Measurements from ENCODE around the gene ATP2B2. TPM values are rescaled to one million over a fixed set of nuclear protein-coding genes. Genes with fewer than 3 reads are reported as not detected.

Gene ATP2B2
- total and polyA plus RNA-seq, 2 of the 8 experiments (the other 6 are each of a cell fraction or from before 2014, with no cell fraction given), result 0.14 to 1.2 TPM

DNA sequence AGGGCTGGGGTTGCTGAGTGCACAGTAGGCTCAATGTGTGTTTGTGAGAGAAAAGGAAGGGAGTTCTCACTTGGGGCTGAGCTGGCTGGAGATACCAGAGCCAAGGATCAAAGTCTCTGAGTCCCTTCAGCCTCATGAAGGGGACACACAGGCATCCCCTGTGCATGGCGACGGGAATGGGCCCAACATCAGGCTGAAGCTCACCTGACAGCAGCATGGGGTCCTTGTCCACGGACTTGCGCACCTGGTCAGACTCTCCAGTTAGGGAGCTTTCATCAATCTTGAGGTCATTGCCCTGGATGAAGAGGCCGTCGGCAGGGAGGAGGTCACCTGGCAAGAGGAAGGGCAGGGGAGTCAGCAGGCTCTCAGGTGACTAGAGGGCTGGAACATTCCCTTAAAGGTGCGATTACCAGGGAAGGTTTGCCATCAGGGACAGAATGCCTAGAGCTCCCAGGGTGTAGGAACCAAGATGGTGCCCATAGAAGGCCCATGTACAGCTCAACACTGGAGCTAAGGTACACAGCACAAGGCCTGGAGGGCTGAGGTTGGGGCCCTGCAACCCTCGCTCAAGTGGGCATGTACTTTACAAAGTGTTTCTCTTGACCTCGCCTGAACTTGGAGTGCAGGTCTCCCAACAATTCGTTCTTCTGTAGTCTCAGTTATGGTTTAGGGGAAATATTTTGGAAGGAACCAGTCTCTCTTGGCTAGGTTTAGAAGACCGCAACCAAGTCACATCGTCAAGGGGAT lies 104.5 kb downstream of the ATP2B2 start:
- FAIRE-seq, result no peak
- TF ChIP-seq GABPA (IDR thresholded peaks at IDR 0.05; ENCODE audit: borderline replicate concordance, insufficient read depth, low read length), result no peak
- TF ChIP-seq TAF1 (IDR thresholded peaks at IDR 0.05; ENCODE audit: low read depth, low read length), result no peak
- no peak for TF ChIP-seq SAP30 (IDR thresholded peaks at IDR 0.05; ENCODE audit: insufficient read depth, insufficient replicate concordance, low read length)
- no peak for TF ChIP-seq NRF1 (IDR thresholded peaks at IDR 0.05; ENCODE audit: low read depth, low read length)
- TF ChIP-seq, protein P1, sequence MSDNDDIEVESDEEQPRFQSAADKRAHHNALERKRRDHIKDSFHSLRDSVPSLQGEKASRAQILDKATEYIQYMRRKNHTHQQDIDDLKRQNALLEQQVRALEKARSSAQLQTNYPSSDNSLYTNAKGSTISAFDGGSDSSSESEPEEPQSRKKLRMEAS (IDR thresholded peaks at IDR 0.05), result no peak
- no peak for TF ChIP-seq TCF12 (IDR thresholded peaks at IDR 0.05; ENCODE audit: low read depth, low read length)
- no peak for TF ChIP-seq PHF8 (conservative IDR thresholded peaks at IDR 0.05; ENCODE audit: low read depth, low read length)
- no peak for TF ChIP-seq RFX5 (IDR thresholded peaks at IDR 0.05; ENCODE audit: borderline replicate concordance, low read depth, low read length)
- TF ChIP-seq SIRT6 (IDR thresholded peaks at IDR 0.05; ENCODE audit: low read length), result no peak
- TF ChIP-seq CHD2 (IDR thresholded peaks at IDR 0.05; ENCODE audit: low read length), result no peak
- no peak for TF ChIP-seq JUN (IDR thresholded peaks at IDR 0.05; ENCODE audit: low read depth, low read length)
- no peak for TF ChIP-seq POU5F1 (IDR thresholded peaks at IDR 0.05; ENCODE audit: low read depth, low read length)
- TF ChIP-seq POLR2A (IDR thresholded peaks at IDR 0.05; ENCODE audit: control extremely low read depth in 1 of 2, low read depth in 2 of 2, low read length in 2 of 2), result no peak
- no peak for TF ChIP-seq GTF2F1 (IDR thresholded peaks at IDR 0.05; ENCODE audit: borderline replicate concordance, low read depth, low read length)

More for the DNA sequence above, 104.5 kb downstream of the ATP2B2 start:
- Histone ChIP-seq H3K9me3 (ENCODE audit: insufficient read depth in 2 of 2, low read depth in 1 of 2, low read length in 1 of 2) (no peaks in the 10 kb centered on the region), H3K79me1 (ENCODE audit: low read depth, low read length) (no peaks in the 10 kb centered on the region), H2BK15ac (ENCODE audit: low read length) (no peak overlapping the region), H2BK5ac (ENCODE audit: low read depth, low read length) (no peak overlapping the region), H3K56ac (replicated peaks; ENCODE audit: insufficient read length, low read depth, low read length) (no peak overlapping the region), H3K18ac (ENCODE audit: extremely low read depth, low read length) (no peak overlapping the region), H3K4me3 (ENCODE audit: extremely low read depth in 1 of 4, insufficient read depth in 2 of 4, low read depth in 3 of 4, low read length in 4 of 4) (no peak overlapping the region), H3K14ac (ENCODE audit: insufficient read length) (no peak overlapping the region), H3K9ac (replicated peaks in 1 of 4; ENCODE audit: extremely low read depth in 1 of 4, low read depth in 3 of 4, low read length in 3 of 4) (no peak overlapping the region), H3K79me2 (ENCODE audit: control insufficient read depth in 1 of 2, insufficient read depth in 2 of 2, low read length in 2 of 2) (no peaks in the 10 kb centered on the region), H4K8ac (ENCODE audit: extremely low read depth, insufficient read depth, low read length) (no peak overlapping the region), H3K4me2 (ENCODE audit: insufficient read depth in 1 of 2, low read depth in 2 of 2, low read length in 2 of 2) (no peak overlapping the region), H4K20me1 (replicated peaks in 1 of 2; ENCODE audit: control insufficient read depth in 1 of 2, insufficient read depth in 2 of 2, low read length in 2 of 2) (no peaks in the 10 kb centered on the region), H2BK120ac (replicated peaks; ENCODE audit: low read depth, low read length) (no peak overlapping the region), H3K36me3 (ENCODE audit: control insufficient read depth in 2 of 4, insufficient read depth in 4 of 4, low read length in 3 of 4) (no peaks in the 10 kb centered on the region), H3K27ac (ENCODE audit: low read depth, low read length) (no peak overlapping the region), H3K27me3 (replicated peaks in 1 of 4; ENCODE audit: control insufficient read depth in 3 of 4, extremely low read depth in 1 of 4, insufficient read depth in 3 of 4, low read length in 3 of 4) (no peaks in the 10 kb centered on the region; a peak in 1 of 7 replicates), H2AK5ac (ENCODE audit: low read depth, low read length) (no peak overlapping the region), H4K91ac (replicated peaks; ENCODE audit: insufficient read length, low read length) (no peak overlapping the region), H2BK12ac (ENCODE audit: low read depth, low read length) (no peak overlapping the region), H4K5ac (ENCODE audit: insufficient read length, low read depth, low read length) (no peak overlapping the region), H3K4me1 (replicated peaks in 1 of 4; ENCODE audit: control insufficient read depth in 3 of 4, insufficient read depth in 4 of 4, low read length in 3 of 4) (peaks cover 2 to 5% (median 3%) of the 10 kb centered on the region in 4 experiments), H2BK20ac (ENCODE audit: low read length) (no peak overlapping the region), H3K4ac (replicated peaks; ENCODE audit: insufficient read length, low read depth, low read length) (no peak overlapping the region), H3K23me2 (ENCODE audit: low read depth, low read length) (no peaks in the 10 kb centered on the region), H3K23ac (ENCODE audit: insufficient read length) (no peak overlapping the region), H2AFZ (ENCODE audit: low read length) (no peak overlapping the region)
- no peak for DNase-seq (ENCODE audit: low read depth in 1 of 2, low spot score in 2 of 2)
- ChIA-PET POLR2A (ENCODE audit: partially characterized antibody) (no interaction called here), CTCF (ENCODE audit: partially characterized antibody) (interaction anchor here (1.2 to 2.5 kb wide), 10 partner anchors 8 to 338 kb away, joined by 3 to 9 read pairs (median 4); no protein-coding TSS in a partner anchor)
- 89% methylated on average over 12 of the region's 12 CpGs; no CpG with 5 or more reads in 1 of the 2 experiments for WGBS, 2 experiments (ENCODE audit: extremely low coverage in 1 of 2, insufficient coverage in 1 of 2, insufficient read length in 1 of 2, insufficient replicate concordance in 2 of 2, low coverage in 1 of 2, low lambda C conversion rate in 2 of 2, missing lambda C conversion rate in 1 of 2)

Measured in H1 (cell line).